ENCODE data around the gene ALDOC.

DNA sequence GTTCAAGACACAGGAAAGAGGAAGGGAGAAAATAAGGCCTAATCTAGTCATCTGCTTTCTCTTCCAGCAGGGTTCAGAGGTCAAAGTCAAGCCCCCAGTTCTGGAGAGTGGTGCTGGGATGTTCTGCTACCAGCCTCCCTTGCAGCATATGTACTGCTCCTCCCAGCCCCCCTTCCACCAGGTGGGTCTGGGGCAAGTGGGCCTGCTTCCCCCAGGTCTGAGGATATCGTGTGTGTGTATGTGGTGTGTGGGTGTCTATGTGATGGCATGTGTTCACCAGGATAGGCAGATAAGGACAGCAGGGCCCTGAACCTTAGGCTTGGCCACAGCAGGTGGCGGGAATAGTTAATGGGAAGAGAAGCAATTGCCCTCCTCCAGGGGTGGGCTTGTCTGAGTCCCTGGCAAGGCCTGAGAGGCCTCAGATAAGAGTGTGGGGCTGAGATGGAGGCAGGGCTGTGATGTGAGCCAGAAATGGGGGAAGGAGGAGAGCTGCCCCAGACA lies 49.5 kb downstream of the ALDOC start:
- TF ChIP-seq CTCF (IDR thresholded peaks at IDR 0.05): no peak
- no peak for TF ChIP-seq EZH2 (IDR thresholded peaks at IDR 0.05)
- no peak for TF ChIP-seq EZH2phosphoT487 (IDR thresholded peaks at IDR 0.05)
